Upper lobe of left lung (tissue), 4 donors: Measurements from ENCODE around the gene DCLK1.

Source experiments
- CTCF ChIP-seq, 6 experiments: fragments of 450-650 bp in 4 of 6; fragments of 200-600 bp in 2 of 6; sonication (generic) in 2 of 6; IDR thresholded peaks; one replicate each; pipeline ENCODE4 v1.5.1; 2016 to 2019; ENCODE audit warnings: antibody characterized with exemption in 6 of 6
- POLR2A ChIP-seq, 4 donors: fragments of 450-650 bp; IDR thresholded peaks; one replicate each; pipeline ENCODE4 v1.5.1; 2016 to 2017; ENCODE audit warnings: antibody characterized with exemption in 4 of 4, mild to moderate bottlenecking in 2 of 4

- TF ChIP-seq CTCF (IDR thresholded peaks at IDR 0.05) = no peak
- TF ChIP-seq POLR2A (IDR thresholded peaks at IDR 0.05) = no peak
These were observed 170.2 kb downstream of the DCLK1 start for GRCh38 chr13:35961002-35961401.
